NCI-H524 treated with DMSO at 0.1 percent for 48 hours (cell line): ENCODE data around the gene VPS35.
"Not testable (repeated sequence)": the region's sequence is repeated elsewhere in the genome, so short reads cannot be mapped to it uniquely, and the experiment has no call there.

Experiments
- DNase-seq: peaks from one replicate; lab custom pipeline; 2025; lab: John Stamatoyannopoulos, UW

VPS35 gene

DNA sequence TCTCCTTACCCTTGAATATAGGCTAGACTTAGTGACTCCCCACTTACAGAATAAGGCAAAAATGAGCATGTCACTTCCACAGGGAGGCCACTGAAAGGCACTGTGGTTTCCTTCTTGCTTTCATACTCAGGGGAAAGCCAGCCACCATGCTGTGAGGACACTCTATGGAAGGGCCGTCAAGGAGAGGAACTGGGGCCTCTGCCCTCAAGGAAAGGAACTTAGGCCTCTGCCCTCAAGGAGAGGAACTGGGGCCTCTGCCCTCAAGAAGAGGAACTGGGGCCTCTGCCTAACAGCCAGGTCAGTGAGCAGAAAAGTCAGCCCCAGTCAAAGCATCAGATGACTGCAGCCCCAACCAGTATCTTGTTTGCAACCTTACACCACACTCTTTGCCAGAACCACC, 30.1 kb downstream of the VPS35 start:
- DNase-seq, result no peak

- DNase-seq, result no peak
These were observed 37.7 kb downstream of the VPS35 start for GRCh38 chr16:46651305-46651704.

- DNase-seq, result no peak
These were observed 38.7 kb downstream of the VPS35 start for GRCh38 chr16:46650254-46650623.

GRCh38 chr16:46649588-46650253, 39.3 kb downstream of the VPS35 start:
- no peak for DNase-seq

DNA sequence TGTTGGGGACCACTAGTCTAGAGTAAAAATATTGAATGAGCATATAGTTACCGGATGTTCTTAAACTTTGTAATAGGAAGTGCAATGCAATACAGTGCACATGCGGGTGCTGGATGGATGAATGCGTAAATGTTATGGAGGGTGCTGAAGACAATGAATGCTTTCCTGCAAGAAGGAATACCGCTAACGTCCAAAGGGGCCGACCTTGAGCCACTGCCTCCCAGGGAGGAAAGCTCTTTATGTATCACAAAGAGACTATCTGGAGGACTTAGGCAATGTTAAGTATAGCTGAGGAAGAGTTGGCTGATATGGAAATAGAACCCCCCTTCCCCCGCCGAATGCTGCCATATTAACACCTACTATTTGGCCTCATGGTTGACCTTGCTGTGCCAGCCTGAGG, 40.3 kb downstream of the VPS35 start:
- no peak for DNase-seq

DNA sequence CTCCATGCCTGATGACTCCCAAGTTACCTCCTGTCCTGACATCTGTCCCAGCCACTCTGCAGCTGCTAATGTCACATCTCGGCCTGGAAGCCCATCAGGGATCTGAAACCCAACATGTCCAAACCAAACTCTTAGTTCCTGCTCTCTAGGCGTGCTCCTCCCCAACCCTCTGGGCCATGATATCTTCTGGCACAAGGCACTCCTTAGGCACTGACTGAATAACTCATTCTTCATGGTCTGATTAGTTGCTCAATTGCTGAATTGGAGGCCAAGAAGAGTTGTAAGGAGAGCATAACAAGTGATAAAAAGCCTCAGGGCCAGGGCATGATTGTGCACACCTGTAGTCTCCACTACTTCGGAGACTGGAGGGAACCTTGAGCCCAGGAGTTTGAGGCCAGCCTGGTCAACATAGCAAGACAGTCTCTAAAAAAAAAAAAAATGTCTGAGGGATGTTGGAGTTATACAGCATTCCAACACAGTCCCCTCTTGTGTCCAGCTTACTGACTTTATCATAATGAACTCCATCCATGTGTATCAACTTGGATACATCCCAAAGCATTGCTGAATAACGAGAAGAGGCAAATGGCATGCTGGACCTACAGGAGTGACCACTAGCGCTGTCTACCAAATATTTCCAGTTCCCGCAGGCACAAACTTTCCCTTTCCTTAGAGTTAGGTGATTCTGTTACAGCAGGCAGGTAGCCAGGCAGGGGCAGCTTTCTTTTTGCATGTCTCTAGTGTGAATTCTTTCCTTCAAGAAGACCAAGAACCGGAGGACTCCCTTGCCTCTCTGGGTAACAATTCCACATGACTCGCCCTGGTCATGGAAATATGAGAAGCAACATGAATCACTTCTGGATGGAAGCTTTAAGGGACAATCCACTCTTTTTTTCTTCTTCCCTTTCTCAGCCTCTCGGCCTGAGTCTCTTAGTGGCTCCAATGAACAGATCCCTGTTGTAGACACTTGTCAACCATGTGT, 49.7 kb downstream of the VPS35 start:
- no peak for DNase-seq

GRCh38 chr16:46632778-46633733, 55.9 kb downstream of the VPS35 start:
- no peak for DNase-seq

DNA sequence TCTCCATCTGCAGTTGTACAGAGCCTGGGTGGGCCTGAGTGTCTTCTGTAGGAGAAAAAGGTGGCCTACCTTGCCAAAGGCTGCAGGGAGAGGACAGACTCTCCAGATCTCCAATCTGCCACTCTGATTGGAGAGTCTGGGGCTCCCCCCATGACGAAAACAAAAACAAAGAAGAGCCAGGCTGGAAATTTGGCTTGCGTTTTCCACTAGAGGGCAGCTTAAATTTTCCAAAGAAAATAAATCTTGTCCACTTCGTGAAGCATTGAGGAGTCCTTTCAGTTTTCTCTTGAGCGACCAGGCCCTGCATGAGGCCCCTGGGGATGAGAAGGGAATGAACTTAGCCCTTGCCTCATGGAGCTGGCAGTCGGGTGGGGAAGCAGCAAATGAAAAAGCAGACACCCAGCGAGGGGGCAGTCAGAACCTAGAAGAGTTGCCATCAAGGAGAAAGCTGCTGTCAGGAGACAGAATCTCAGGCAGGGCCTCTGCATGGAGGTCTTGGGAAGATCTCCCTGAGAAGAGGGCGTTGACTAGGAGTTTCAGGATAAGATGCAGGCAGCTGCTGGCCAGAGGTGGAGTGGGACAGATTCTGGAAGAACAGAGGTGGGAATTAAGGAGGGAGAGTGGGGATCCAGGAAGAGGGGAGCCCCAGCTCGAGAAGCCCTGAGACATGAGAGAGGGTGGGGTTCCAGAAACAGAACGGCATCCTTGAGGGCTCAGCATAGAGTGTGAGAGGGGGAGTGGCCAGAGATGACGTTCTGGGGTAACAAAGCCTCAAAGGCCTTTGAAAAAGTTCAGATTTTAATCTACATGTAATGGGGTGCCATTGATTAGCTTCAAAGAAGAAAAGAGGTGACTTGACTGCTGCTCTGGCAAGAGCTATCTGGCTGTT, 59.4 kb downstream of the VPS35 start:
- no peak for DNase-seq

- no peak for DNase-seq
These were observed 61.2 kb downstream of the VPS35 start for GRCh38 chr16:46627746-46628145.

GRCh38 chr16:46626681-46627080, 62.3 kb downstream of the VPS35 start:
- DNase-seq, result not testable (repeated sequence)

DNA sequence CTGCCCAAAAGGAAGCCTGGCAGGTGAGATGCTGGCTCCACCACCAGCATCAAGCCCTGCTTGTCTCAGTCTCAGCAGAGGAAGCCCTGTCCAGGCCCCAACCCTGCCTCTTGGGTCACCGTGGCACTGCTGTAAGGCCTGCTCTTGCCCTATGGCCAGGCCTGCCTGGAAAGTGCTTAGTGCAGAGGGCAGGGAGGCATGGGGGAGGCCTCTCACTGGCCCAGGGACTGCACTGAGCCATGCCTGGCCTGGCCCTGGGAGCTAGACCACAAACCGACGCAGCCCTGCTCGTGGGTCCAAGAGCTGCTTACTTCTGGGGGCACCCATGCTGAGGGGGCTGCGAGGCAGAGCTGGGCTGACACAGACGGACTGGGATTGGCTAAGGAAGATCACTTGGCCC, 64.1 kb downstream of the VPS35 start:
- not testable (repeated sequence) for DNase-seq

DNA sequence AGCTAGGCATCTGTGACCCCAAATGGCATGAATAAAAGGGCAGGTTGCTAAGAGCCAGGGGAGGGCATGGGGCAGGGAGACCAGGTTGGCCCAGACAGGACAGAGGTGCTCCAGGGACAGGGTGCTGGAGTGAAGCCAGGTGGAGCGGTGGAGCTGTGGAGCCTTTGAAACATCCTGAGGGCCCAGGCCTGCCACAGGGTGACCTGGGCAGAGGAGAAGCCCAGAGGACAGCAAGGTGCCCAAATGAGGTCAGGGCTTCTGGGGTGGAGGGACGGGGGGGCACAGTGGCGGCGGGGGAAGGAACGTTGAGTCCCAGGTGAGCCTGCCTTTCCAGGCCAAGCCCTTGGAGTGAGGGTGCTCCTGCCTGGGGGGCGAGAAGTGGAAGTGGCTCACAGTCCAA, 65.3 kb downstream of the VPS35 start:
- DNase-seq, result not testable (repeated sequence)

- not testable (repeated sequence) for DNase-seq
These were observed 65.7 kb downstream of the VPS35 start for GRCh38 chr16:46623246-46623645.

DNA sequence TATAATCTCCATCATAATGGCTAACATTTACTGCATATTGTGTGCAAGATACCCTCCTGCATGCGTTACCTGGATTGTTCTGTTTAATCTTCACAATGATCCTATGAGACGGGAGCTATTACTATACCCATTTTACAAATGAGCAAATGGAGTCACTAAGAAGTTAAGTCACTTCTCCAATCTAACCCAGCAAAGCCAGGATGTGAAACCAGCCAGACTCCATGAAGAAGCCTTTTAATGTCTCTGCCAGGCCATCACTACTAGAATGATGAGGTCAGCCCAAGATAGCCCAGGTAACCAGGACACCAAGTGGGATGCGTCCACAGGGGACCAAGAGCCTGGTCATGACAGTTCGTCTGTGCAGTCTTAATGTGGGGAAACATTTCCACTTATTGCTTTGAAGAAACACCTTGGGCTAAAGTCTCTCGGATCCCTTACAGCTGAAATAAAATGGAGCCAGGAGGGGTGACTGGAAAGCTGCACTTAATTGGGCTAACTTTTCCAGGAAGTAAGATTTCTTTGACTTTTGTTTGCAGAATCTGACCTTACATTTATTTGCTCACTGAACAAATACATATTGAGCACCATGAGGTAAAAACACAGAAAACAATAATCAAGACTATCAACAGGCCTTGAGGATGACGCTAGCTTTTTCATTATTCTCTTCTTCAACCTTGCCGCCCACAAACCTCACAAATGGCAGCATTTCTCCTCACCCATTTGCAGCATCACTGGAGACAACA, 66.9 kb downstream of the VPS35 start:
- no peak for DNase-seq

DNA sequence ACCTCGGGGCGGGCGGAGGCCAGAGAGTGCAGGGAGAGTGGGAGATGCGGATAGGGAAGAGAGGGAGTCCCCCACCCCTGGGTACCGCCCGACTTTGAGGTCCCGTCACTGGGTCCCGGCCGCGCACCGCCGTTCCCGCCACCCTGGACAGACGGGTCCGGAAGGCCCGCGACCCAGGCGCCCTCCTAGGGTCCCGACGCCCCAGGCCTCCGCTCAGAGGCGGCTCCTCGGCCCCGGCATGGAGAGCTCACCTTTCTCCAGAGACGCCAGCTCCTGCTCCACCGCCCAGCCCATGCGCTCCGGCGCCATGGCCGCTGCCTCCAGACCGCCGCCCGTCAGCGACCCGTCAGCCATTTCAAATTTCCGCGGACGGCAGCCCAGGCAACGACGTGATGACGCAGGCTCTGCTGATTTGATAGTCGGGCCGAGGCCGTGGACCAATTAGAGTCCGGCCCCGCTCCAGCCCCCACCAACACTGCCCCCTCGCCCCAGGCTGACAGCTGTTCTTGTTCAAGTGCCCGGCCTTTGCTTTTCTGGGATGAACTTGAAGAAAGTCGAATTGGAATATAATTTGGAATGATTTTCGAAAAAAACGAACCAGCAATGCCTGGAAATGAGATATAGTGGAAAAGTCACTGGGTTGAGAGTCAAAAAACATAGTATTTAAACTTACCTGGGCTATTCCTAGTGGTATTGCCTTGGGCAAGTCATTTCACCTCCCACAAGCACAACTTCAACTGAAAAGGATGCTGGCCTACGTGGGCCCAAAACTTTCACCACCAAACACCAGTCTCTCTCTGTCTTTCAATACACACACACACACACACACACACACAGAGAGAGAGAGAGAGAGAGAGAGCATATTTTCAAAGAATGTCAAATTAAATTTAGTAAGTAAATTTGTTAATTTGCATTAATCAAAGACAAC, 67.7 kb downstream of the VPS35 start, which contains the start of gene SHCBP1:
SHCBP1 (minus strand) TSS at position 374 of the 928 bp plus-strand sequence; CDS start at position 354, 20 bp downstream.
- DNase-seq, result peak; percentile 66

DNA sequence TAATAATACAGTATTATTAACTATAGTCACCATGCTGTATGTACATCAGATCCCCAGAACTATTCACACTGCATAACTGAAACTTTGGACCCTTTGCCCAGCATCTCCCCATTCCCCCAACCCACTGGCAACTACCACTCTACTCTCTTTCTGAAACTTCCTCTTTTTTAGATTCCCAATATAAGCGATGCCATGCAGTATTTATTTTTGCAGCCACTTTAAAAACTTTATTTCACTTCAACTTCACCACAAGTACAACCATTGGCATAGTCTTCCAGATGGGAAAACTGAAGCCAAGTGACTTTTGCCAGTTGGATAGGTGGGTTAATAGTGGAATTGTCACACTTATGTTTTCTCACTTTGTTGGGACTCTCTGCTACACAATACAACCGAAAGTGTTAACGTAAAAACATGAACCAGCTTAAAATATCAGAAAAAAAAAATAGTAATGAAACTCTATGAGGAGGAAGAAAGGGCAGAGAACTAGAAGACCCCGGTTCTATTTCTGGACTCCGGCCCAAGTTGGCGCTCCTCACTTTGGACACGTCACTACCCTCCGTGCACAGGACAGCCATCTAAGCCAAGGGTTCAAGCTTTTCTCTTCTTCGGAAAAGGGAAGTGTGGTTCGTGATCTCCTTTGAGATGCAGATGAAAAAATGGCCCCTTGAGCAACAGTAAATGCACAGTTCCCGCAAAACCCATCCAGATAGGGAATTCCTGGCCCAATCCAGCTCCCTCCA, 68.5 kb downstream of the VPS35 start:
- no peak for DNase-seq

GRCh38 chr16:46618516-46618915, 70.5 kb downstream of the VPS35 start:
- no peak for DNase-seq

GRCh38 chr16:46614006-46614405, 75.0 kb downstream of the VPS35 start:
- DNase-seq, result no peak
